SK-N-MC (cell line): ENCODE data around the gene NCBP3.

Source experiments
- EZH2 ChIP-seq: fragments of 200-600 bp; sonication (generic); IDR thresholded peaks from one replicate; pipeline ENCODE4 v1.6.1; 2017; ENCODE audit warnings: antibody characterized with exemption
- FOXP2 ChIP-seq: optimal IDR thresholded peaks from 2 replicates; pipeline ENCODE3; 2011; ENCODE audit warnings: mild to moderate bottlenecking, moderate library complexity; ENCODE audit not compliant: insufficient read depth; ENCODE audit errors: extremely low read length, control extremely low read depth
- POLR2AphosphoS5 ChIP-seq: IDR thresholded peaks from 2 replicates; pipeline ENCODE4 v1.6.1; 2012; ENCODE audit warnings: mild to moderate bottlenecking, low read depth, low read length, borderline replicate concordance

GRCh38 chr17:3809135-3809534, 36.9 kb downstream of the NCBP3 start:
- TF ChIP-seq EZH2, result no peak
- no peak for TF ChIP-seq POLR2AphosphoS5
- TF ChIP-seq FOXP2, result no peak
